Measurements from ENCODE around the gene ESD.
A peak's percentile ranks its signal among the peaks of the same experiment; 100 is the strongest.
"Not testable (repeated sequence)": the region's sequence is repeated elsewhere in the genome, so short reads cannot be mapped to it uniquely, and the experiment has no call there.

ESD gene

GRCh38 chr13:46759846-46760245 lies 37.1 kb downstream of the ESD start:
- TF ChIP-seq, protein P1, sequence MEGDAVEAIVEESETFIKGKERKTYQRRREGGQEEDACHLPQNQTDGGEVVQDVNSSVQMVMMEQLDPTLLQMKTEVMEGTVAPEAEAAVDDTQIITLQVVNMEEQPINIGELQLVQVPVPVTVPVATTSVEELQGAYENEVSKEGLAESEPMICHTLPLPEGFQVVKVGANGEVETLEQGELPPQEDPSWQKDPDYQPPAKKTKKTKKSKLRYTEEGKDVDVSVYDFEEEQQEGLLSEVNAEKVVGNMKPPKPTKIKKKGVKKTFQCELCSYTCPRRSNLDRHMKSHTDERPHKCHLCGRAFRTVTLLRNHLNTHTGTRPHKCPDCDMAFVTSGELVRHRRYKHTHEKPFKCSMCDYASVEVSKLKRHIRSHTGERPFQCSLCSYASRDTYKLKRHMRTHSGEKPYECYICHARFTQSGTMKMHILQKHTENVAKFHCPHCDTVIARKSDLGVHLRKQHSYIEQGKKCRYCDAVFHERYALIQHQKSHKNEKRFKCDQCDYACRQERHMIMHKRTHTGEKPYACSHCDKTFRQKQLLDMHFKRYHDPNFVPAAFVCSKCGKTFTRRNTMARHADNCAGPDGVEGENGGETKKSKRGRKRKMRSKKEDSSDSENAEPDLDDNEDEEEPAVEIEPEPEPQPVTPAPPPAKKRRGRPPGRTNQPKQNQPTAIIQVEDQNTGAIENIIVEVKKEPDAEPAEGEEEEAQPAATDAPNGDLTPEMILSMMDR (IDR thresholded peaks at IDR 0.05; ENCODE audit: insufficient read depth, missing control alignments): no peak
- DNase-seq (ENCODE audit: insufficient read length, low spot score) (no peak), FAIRE-seq (no peak)

GRCh38 chr13:46757640-46758039 lies 39.3 kb downstream of the ESD start:
- TF ChIP-seq, protein P1 (IDR thresholded peaks at IDR 0.05; ENCODE audit: insufficient read depth, missing control alignments): no peak
- DNase-seq (ENCODE audit: insufficient read length, low spot score) (no peak), FAIRE-seq (no peak)

DNA sequence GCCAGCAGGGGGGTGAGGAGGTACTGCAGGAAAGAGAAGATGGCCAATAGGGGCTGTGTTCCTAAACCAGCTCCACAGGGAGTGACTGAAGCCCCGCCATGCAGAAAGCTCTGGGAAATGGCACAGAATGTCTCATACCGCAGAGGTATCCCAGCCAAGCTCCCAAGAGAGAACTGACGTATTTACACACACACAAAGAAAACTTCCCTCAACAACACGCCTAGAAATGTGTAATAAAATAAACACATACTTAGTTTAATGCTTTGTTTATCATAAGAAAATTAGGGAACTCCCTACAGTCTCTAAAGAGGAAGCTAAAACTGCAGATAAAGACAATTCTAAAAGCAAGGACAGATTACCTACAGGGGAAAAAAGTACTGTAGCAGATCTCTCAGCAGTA lies 40.0 kb downstream of the ESD start:
- no peak for DNase-seq (ENCODE audit: insufficient read length, low spot score)
- no peak for FAIRE-seq
- TF ChIP-seq, protein P1 (IDR thresholded peaks at IDR 0.05; ENCODE audit: insufficient read depth, missing control alignments): no peak

GRCh38 chr13:46755508-46755907 lies 41.5 kb downstream of the ESD start:
- DNase-seq (ENCODE audit: insufficient read length, low spot score); FAIRE-seq: not testable (repeated sequence)

DNA sequence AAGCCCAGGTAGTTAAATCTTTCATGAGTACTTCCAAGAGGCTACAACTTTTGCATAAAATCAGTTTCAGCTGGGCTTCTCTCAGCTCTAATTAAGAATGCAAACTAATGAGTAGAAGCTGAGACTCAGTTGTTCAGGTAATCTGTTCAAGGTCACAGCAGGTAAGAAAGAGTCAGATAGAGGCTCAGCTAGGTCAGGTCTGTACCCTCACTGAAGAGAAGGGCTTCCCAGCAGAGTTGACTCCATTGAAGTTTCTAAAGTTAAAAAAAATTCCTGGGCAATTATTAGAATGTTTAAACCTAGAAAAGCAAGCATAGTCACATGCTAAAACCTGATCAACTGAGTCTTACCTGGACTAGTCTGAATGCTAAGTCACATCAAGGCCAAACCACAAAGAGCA lies 42.1 kb downstream of the ESD start:
- FAIRE-seq (peak; percentile 25), DNase-seq (ENCODE audit: insufficient read length, low spot score) (no peak)
- TF ChIP-seq, protein P1 (IDR thresholded peaks at IDR 0.05; ENCODE audit: insufficient read depth, missing control alignments): no peak

DNA sequence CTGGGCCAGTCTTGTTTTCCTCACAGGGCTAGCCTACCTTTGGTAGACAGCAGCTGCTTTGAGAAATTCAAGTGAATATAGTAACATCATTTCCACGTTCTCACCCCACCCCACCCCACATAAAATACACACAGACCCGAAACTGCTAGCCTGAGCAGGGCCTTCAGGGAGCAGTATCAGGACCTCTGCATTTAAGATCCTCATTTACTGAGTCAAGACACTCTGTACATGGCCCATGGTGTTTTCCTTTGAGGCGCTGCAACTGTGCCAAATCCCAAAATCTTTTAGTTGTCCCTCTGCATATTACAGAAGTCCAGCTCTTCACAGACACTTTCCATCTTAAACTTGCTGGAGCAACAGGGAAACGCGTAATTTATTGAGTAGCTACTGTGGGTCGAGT lies 43.0 kb downstream of the ESD start:
- no peak for FAIRE-seq
- TF ChIP-seq, protein P1 (IDR thresholded peaks at IDR 0.05; ENCODE audit: insufficient read depth, missing control alignments): no peak
- no peak for DNase-seq (ENCODE audit: insufficient read length, low spot score)

DNA sequence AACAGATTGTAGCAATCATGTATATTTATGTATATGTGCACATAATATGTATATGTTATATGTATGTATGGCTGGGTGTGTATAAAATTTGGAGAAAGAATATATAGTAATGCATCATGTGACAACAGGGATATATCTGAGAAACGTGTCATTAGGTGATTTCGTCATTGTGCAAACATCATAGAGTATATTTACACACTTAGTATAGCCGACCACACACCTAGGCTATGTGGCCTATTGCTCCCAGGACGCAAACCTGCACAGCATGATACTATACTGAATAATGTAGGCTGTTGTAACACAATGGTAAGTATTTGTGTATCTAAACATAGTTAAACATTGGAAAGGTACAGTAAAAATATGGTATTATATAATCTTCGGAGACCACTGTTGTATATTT lies 43.8 kb downstream of the ESD start:
- FAIRE-seq (no peak), DNase-seq (ENCODE audit: insufficient read length, low spot score) (no peak)
- TF ChIP-seq, protein P1 (IDR thresholded peaks at IDR 0.05; ENCODE audit: insufficient read depth, missing control alignments): no peak

All from D721Med (cell line).